Endothelial cell (in vitro differentiated cells): Measurements from ENCODE around the gene LDHB. TPM values are rescaled to one million over a fixed set of nuclear protein-coding genes. Genes with fewer than 3 reads are reported as not detected.

Source experiments
- DNase-seq: peaks from one replicate; pipeline ENCODE4 v3.0.0; 2021; ENCODE audit warnings: low spot score
- H3K27ac Mint-ChIP-seq: one replicate; pipeline ENCODE4 v1.8.0; 2021; ENCODE audit warnings: mixed read lengths, inconsistent platforms; ENCODE audit not compliant: unreplicated experiment
- H3K27me3 Mint-ChIP-seq: one replicate; pipeline ENCODE4 v1.8.0; 2021; ENCODE audit warnings: mild to moderate bottlenecking, moderate library complexity, mixed read lengths, inconsistent platforms; ENCODE audit not compliant: unreplicated experiment
- H3K36me3 Mint-ChIP-seq: one replicate; pipeline ENCODE4 v1.8.0; 2021; ENCODE audit warnings: mild to moderate bottlenecking, low read depth, mixed read lengths, inconsistent platforms; ENCODE audit not compliant: unreplicated experiment
- H3K4me1 Mint-ChIP-seq: one replicate; pipeline ENCODE4 v1.8.0; 2021; ENCODE audit warnings: mild to moderate bottlenecking, mixed read lengths, inconsistent platforms; ENCODE audit not compliant: unreplicated experiment
- H3K4me3 Mint-ChIP-seq: one replicate; pipeline ENCODE4 v1.8.0; 2021; ENCODE audit warnings: mild to moderate bottlenecking, mixed read lengths, inconsistent platforms; ENCODE audit not compliant: unreplicated experiment
- H3K9me3 Mint-ChIP-seq: one replicate; pipeline ENCODE4 v1.8.0; 2021; ENCODE audit warnings: mixed read lengths, inconsistent platforms; ENCODE audit not compliant: unreplicated experiment
- CTCF ChIP-seq: fragments of 200-600 bp; sonication (generic); IDR thresholded peaks from one replicate; pipeline ENCODE4 v1.5.0; 2021; ENCODE audit warnings: antibody characterized with exemption; ENCODE audit not compliant: unreplicated experiment
- total RNA-seq: library from RNA; stranded (reverse); fragmentation: NEBNext Ultra II Directional; extraction: Animal tissue kit (Norgen Biotek cat#: 25700); gene quantifications from one replicate; pipeline ENCODE4 v1.2.1, GENCODE V29; 2021; ENCODE audit not compliant: unreplicated experiment

The LDHB gene
- total RNA-seq, 1 donor from 2014 or later = 506 TPM

GRCh38 chr12:21655591-21655990 is 2.1 kb downstream of the LDHB start:
- Mint-ChIP-seq H3K27ac (no peak overlapping the region), H3K4me3 (peak overlapping the region; percentile 35), H3K4me1 (peaks cover 20% of the 10 kb centered on the region), H3K27me3 (peaks cover 9% of the 10 kb centered on the region), H3K36me3 (peaks cover 7% of the 10 kb centered on the region), H3K9me3 (no peaks in the 10 kb centered on the region)
- no peak for TF ChIP-seq CTCF
- no peak for DNase-seq

- DNase-seq = no peak
- peaks cover 19% of the 10 kb centered on the region for H3K4me1 Mint-ChIP-seq
- no peak overlapping the region for H3K4me3 Mint-ChIP-seq
- H3K27ac Mint-ChIP-seq = no peak overlapping the region
- no peaks in the 10 kb centered on the region for H3K9me3 Mint-ChIP-seq
- H3K36me3 Mint-ChIP-seq = peaks cover 15% of the 10 kb centered on the region
- TF ChIP-seq CTCF = no peak
- no peaks in the 10 kb centered on the region for H3K27me3 Mint-ChIP-seq
Observed at GRCh38 chr12:21651821-21652220, 5.8 kb downstream of the LDHB start.

GRCh38 chr12:21650997-21651396 is 6.6 kb downstream of the LDHB start:
- Mint-ChIP-seq H3K9me3 (no peaks in the 10 kb centered on the region), H3K36me3 (peaks cover 15% of the 10 kb centered on the region), H3K4me3 (no peak overlapping the region), H3K4me1 (peaks cover 13% of the 10 kb centered on the region), H3K27ac (no peak overlapping the region), H3K27me3 (peaks cover 1% of the 10 kb centered on the region)
- DNase-seq = no peak
- TF ChIP-seq CTCF = no peak

- H3K36me3 Mint-ChIP-seq = peaks cover 23% of the 10 kb centered on the region
- H3K9me3 Mint-ChIP-seq = no peaks in the 10 kb centered on the region
- DNase-seq = no peak
- TF ChIP-seq CTCF = no peak
- H3K27ac Mint-ChIP-seq = no peak overlapping the region
- H3K27me3 Mint-ChIP-seq = peaks cover 1% of the 10 kb centered on the region
- no peak overlapping the region for H3K4me3 Mint-ChIP-seq
- H3K4me1 Mint-ChIP-seq = peaks cover 25% of the 10 kb centered on the region
Observed at GRCh38 chr12:21649034-21649433, 8.6 kb downstream of the LDHB start.

GRCh38 chr12:21648378-21648777 is 9.3 kb downstream of the LDHB start:
- no peak overlapping the region for H3K4me3 Mint-ChIP-seq
- TF ChIP-seq CTCF = no peak
- H3K9me3 Mint-ChIP-seq = no peaks in the 10 kb centered on the region
- H3K36me3 Mint-ChIP-seq = peaks cover 27% of the 10 kb centered on the region
- DNase-seq = no peak
- no peak overlapping the region for H3K27ac Mint-ChIP-seq
- peaks cover 25% of the 10 kb centered on the region for H3K4me1 Mint-ChIP-seq
- H3K27me3 Mint-ChIP-seq = peaks cover 1% of the 10 kb centered on the region
